ENCODE results near the gene PTAFR. TPM values are rescaled to one million over a fixed set of nuclear protein-coding genes. Genes with fewer than 3 reads are reported as not detected.

PTAFR gene
- total RNA-seq, 2 donors from 2014 or later, result 2.4 to 2.9 TPM

- Mint-ChIP-seq H3K27me3 (no peaks in the 10 kb centered on the region), H3K4me1 (peaks cover 19% of the 10 kb centered on the region), H3K27ac (no peak overlapping the region), H3K4me3 (no peak overlapping the region), H3K36me3 (ENCODE audit: low read depth) (peaks cover 8% of the 10 kb centered on the region)
- DNase-seq (no peak), ATAC-seq (no peak)
- H3K9me3 ChIP-seq (ENCODE audit: control insufficient read depth, low read length, poor library complexity, severe bottlenecking), result no peaks in the 10 kb centered on the region
Measured at GRCh38 chr1:28193701-28194161, 17.2 kb upstream of the PTAFR start.

GRCh38 chr1:28190996-28191645 is 14.6 kb upstream of the PTAFR start:
- DNase-seq, result no peak
- Mint-ChIP-seq H3K4me1 (peaks cover 7% of the 10 kb centered on the region), H3K27ac (no peak overlapping the region), H3K36me3 (ENCODE audit: low read depth) (peaks cover 5% of the 10 kb centered on the region), H3K27me3 (no peaks in the 10 kb centered on the region), H3K4me3 (no peak overlapping the region)
- no peaks in the 10 kb centered on the region for H3K9me3 ChIP-seq (ENCODE audit: control insufficient read depth, low read length, poor library complexity, severe bottlenecking)
- ATAC-seq, result no peak

GRCh38 chr1:28190337-28190979 is 14.0 kb upstream of the PTAFR start:
- H3K4me1 Mint-ChIP-seq, result peaks cover 7% of the 10 kb centered on the region
- H3K27me3 Mint-ChIP-seq, result no peaks in the 10 kb centered on the region
- ATAC-seq (no peak), DNase-seq (no peak)
- H3K9me3 ChIP-seq (ENCODE audit: control insufficient read depth, low read length, poor library complexity, severe bottlenecking), result no peaks in the 10 kb centered on the region
- H3K27ac Mint-ChIP-seq, result no peak overlapping the region
- H3K36me3 Mint-ChIP-seq (ENCODE audit: low read depth), result peaks cover 5% of the 10 kb centered on the region
- H3K4me3 Mint-ChIP-seq, result no peak overlapping the region

- peaks cover 2% of the 10 kb centered on the region for H3K36me3 Mint-ChIP-seq (ENCODE audit: low read depth)
- no peaks in the 10 kb centered on the region for H3K9me3 ChIP-seq (ENCODE audit: control insufficient read depth, low read length, poor library complexity, severe bottlenecking)
- no peak overlapping the region for H3K4me3 Mint-ChIP-seq
- no peaks in the 10 kb centered on the region for H3K27me3 Mint-ChIP-seq
- DNase-seq, result no peak
- peaks cover 10% of the 10 kb centered on the region for H3K4me1 Mint-ChIP-seq
- H3K27ac Mint-ChIP-seq, result no peak overlapping the region
- ATAC-seq, result no peak
Measured at GRCh38 chr1:28185071-28185470, 8.6 kb upstream of the PTAFR start.

- Mint-ChIP-seq H3K36me3 (ENCODE audit: low read depth) (peaks cover 7% of the 10 kb centered on the region), H3K4me1 (peaks cover 22% of the 10 kb centered on the region), H3K27ac (no peak overlapping the region), H3K27me3 (peaks cover 13% of the 10 kb centered on the region), H3K4me3 (no peak overlapping the region)
- H3K9me3 ChIP-seq (ENCODE audit: control insufficient read depth, low read length, poor library complexity, severe bottlenecking), result no peaks in the 10 kb centered on the region
- ATAC-seq (no peak), DNase-seq (no peak)
Measured at GRCh38 chr1:28180306-28181305, 4.1 kb upstream of the PTAFR start.

GRCh38 chr1:28178690-28179485 is 2.4 kb upstream of the PTAFR start:
- Mint-ChIP-seq H3K4me3 (no peak overlapping the region), H3K27ac (peak overlapping the region; percentile 63), H3K27me3 (peaks cover 13% of the 10 kb centered on the region), H3K4me1 (peaks cover 26% of the 10 kb centered on the region), H3K36me3 (ENCODE audit: low read depth) (peaks cover 5% of the 10 kb centered on the region)
- no peaks in the 10 kb centered on the region for H3K9me3 ChIP-seq (ENCODE audit: control insufficient read depth, low read length, poor library complexity, severe bottlenecking)
- DNase-seq (no peak), ATAC-seq (no peak)

GRCh38 chr1:28175955-28176485 is 470 bp downstream of the PTAFR start:
- peak overlapping the region; percentile 43 for H3K4me3 Mint-ChIP-seq
- peak overlapping the region; percentile 29 for H3K27ac Mint-ChIP-seq
- DNase-seq (no peak), ATAC-seq (no peak)
- peaks cover 41% of the 10 kb centered on the region for H3K4me1 Mint-ChIP-seq
- H3K36me3 Mint-ChIP-seq (ENCODE audit: low read depth), result peaks cover 5% of the 10 kb centered on the region
- H3K27me3 Mint-ChIP-seq, result peaks cover 13% of the 10 kb centered on the region
- H3K9me3 ChIP-seq (ENCODE audit: control insufficient read depth, low read length, poor library complexity, severe bottlenecking), result no peaks in the 10 kb centered on the region

GRCh38 chr1:28173980-28174297 is 2.6 kb downstream of the PTAFR start:
- peaks cover 13% of the 10 kb centered on the region for H3K27me3 Mint-ChIP-seq
- peaks cover 5% of the 10 kb centered on the region for H3K36me3 Mint-ChIP-seq (ENCODE audit: low read depth)
- peaks cover 44% of the 10 kb centered on the region for H3K4me1 Mint-ChIP-seq
- ATAC-seq, result no peak
- H3K27ac Mint-ChIP-seq, result no peak overlapping the region
- peak overlapping the region; percentile 19 for H3K4me3 Mint-ChIP-seq
- no peaks in the 10 kb centered on the region for H3K9me3 ChIP-seq (ENCODE audit: control insufficient read depth, low read length, poor library complexity, severe bottlenecking)
- no peak for DNase-seq

- Mint-ChIP-seq H3K4me1 (peaks cover 44% of the 10 kb centered on the region), H3K27ac (no peak overlapping the region)
- no peak for ATAC-seq
Measured at GRCh38 chr1:28173151-28173979, 3.1 kb downstream of the PTAFR start.

GRCh38 chr1:28172713-28173150 is 3.8 kb downstream of the PTAFR start:
- Mint-ChIP-seq H3K4me1 (peaks cover 46% of the 10 kb centered on the region), H3K27me3 (peaks cover 12% of the 10 kb centered on the region), H3K4me3 (peak overlapping the region; percentile 79), H3K27ac (peak overlapping the region; percentile 66), H3K36me3 (ENCODE audit: low read depth) (peaks cover 3% of the 10 kb centered on the region)
- H3K9me3 ChIP-seq (ENCODE audit: control insufficient read depth, low read length, poor library complexity, severe bottlenecking), result no peaks in the 10 kb centered on the region
- ATAC-seq (peak; percentile 49), DNase-seq (no peak)

More at GRCh38 chr1:28173151-28173979, 3.1 kb downstream of the PTAFR start:
- Mint-ChIP-seq H3K36me3 (ENCODE audit: low read depth) (peaks cover 3% of the 10 kb centered on the region), H3K27me3 (peaks cover 13% of the 10 kb centered on the region), H3K4me3 (peak overlapping the region; percentile 79)
- DNase-seq, result no peak
- H3K9me3 ChIP-seq (ENCODE audit: control insufficient read depth, low read length, poor library complexity, severe bottlenecking), result no peaks in the 10 kb centered on the region

- DNase-seq (no peak), ATAC-seq (no peak)
- H3K4me1 Mint-ChIP-seq, result peaks cover 36% of the 10 kb centered on the region
- no peaks in the 10 kb centered on the region for H3K9me3 ChIP-seq (ENCODE audit: control insufficient read depth, low read length, poor library complexity, severe bottlenecking)
- no peaks in the 10 kb centered on the region for H3K27me3 Mint-ChIP-seq
- no peak overlapping the region for H3K4me3 Mint-ChIP-seq
- no peaks in the 10 kb centered on the region for H3K36me3 Mint-ChIP-seq (ENCODE audit: low read depth)
- H3K27ac Mint-ChIP-seq, result no peak overlapping the region
Measured at GRCh38 chr1:28171246-28171645, 5.2 kb downstream of the PTAFR start.
